ENCODE results near the gene HES5. TPM values are rescaled to one million over a fixed set of nuclear protein-coding genes. Genes with fewer than 3 reads are reported as not detected.

The HES5 gene
- total RNA-seq, 1 donor from 2014 or later, result not detected

- Mint-ChIP-seq H3K4me3 (peak overlapping the region; percentile 24), H3K4me1 (peaks cover 24% of the 10 kb centered on the region), H3K9me3 (no peaks in the 10 kb centered on the region), H3K27ac (no peak overlapping the region), H3K27me3 (ENCODE audit: low read depth) (peaks cover 65% of the 10 kb centered on the region), H3K36me3 (no peaks in the 10 kb centered on the region)
- TF ChIP-seq CTCF (IDR thresholded peaks at IDR 0.05; ENCODE audit: unreplicated experiment), result no peak
- no peak for DNase-seq (ENCODE audit: low spot score in 2 of 2, unreplicated experiment in 2 of 2)
These were observed 888 bp downstream of the HES5 start for GRCh38 chr1:2528966-2529783.

GRCh38 chr1:2528611-2528965 is 1.5 kb downstream of the HES5 start:
- DNase-seq (ENCODE audit: low spot score in 2 of 2, unreplicated experiment in 2 of 2), result no peak
- Mint-ChIP-seq H3K4me1 (peaks cover 24% of the 10 kb centered on the region), H3K36me3 (no peaks in the 10 kb centered on the region), H3K4me3 (no peak overlapping the region), H3K9me3 (no peaks in the 10 kb centered on the region), H3K27me3 (ENCODE audit: low read depth) (peaks cover 59% of the 10 kb centered on the region), H3K27ac (no peak overlapping the region)
- TF ChIP-seq CTCF (IDR thresholded peaks at IDR 0.05; ENCODE audit: unreplicated experiment), result no peak

DNA sequence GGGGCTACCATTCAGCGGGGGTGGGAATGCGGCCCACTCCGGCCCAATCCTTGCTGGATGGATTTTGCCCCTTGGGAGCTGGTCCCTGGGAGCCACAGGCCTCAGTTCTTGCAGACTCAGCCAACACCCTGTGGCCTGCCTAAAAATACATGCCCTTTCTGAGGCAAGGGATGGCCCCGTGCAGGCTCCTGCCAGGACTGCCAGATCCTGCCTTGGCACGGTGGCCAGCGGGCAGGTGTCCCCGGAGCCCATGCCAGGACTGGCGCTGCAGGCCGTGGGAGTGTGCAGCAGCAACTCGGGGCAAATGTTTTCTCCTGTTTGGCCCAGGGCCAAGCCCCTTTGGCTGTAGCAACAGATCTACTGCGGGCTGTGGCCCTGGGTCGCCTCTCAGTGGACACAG is 2.0 kb downstream of the HES5 start:
- Mint-ChIP-seq H3K36me3 (no peaks in the 10 kb centered on the region), H3K27ac (no peak overlapping the region), H3K4me1 (peaks cover 20% of the 10 kb centered on the region), H3K4me3 (no peak overlapping the region), H3K27me3 (ENCODE audit: low read depth) (peaks cover 53% of the 10 kb centered on the region), H3K9me3 (no peaks in the 10 kb centered on the region)
- TF ChIP-seq CTCF (IDR thresholded peaks at IDR 0.05; ENCODE audit: unreplicated experiment), result no peak
- no peak for DNase-seq (ENCODE audit: low spot score in 2 of 2, unreplicated experiment in 2 of 2)

DNA sequence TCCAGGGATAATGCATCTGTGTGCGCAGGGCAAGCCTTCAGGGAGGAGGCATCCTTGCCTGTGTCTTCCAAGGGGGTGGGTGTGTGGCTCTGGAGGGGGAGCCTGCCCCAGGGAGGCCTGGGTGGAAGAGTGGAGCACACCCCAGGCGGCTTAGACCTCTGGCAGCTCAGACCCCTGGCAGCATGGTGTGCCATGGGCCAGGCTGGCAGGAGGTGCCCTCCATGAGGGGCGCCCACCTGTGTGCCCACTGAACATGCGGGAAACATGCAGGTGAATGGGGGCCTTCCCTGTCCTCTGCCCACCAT is 2.6 kb downstream of the HES5 start:
- no peak for DNase-seq (ENCODE audit: low spot score in 2 of 2, unreplicated experiment in 2 of 2)
- H3K27me3 Mint-ChIP-seq (ENCODE audit: low read depth), result peaks cover 49% of the 10 kb centered on the region
- H3K4me1 Mint-ChIP-seq, result peaks cover 20% of the 10 kb centered on the region
- H3K9me3 Mint-ChIP-seq, result no peaks in the 10 kb centered on the region
- no peak overlapping the region for H3K27ac Mint-ChIP-seq
- no peak for TF ChIP-seq CTCF (IDR thresholded peaks at IDR 0.05; ENCODE audit: unreplicated experiment)
- H3K36me3 Mint-ChIP-seq, result no peaks in the 10 kb centered on the region
- H3K4me3 Mint-ChIP-seq, result no peak overlapping the region

- no peak for TF ChIP-seq CTCF (IDR thresholded peaks at IDR 0.05; ENCODE audit: unreplicated experiment)
- no peaks in the 10 kb centered on the region for H3K36me3 Mint-ChIP-seq
- DNase-seq (ENCODE audit: low spot score in 2 of 2, unreplicated experiment in 2 of 2), result no peak
- H3K4me1 Mint-ChIP-seq, result peaks cover 20% of the 10 kb centered on the region
- peaks cover 45% of the 10 kb centered on the region for H3K27me3 Mint-ChIP-seq (ENCODE audit: low read depth)
- H3K4me3 Mint-ChIP-seq, result peak overlapping the region; percentile 37
- H3K27ac Mint-ChIP-seq, result no peak overlapping the region
- no peaks in the 10 kb centered on the region for H3K9me3 Mint-ChIP-seq
These were observed 3.1 kb downstream of the HES5 start for GRCh38 chr1:2526824-2527555.
